A549 (cell line): ENCODE results near the gene NCEH1.

Source experiments
- EP300 ChIP-seq, 2 experiments: fragments of >200 bp; sonication (Bioruptor Twin); formaldehyde crosslinking; IDR thresholded peaks; 2 replicates in 1 of 2; 3 replicates in 1 of 2; pipeline ENCODE4 v1.6.1; 2016 to 2017
- HMGXB4 ChIP-seq: fragments of 250-450 bp; sonication (Bioruptor Pico); IDR thresholded peaks from 2 replicates; pipeline ENCODE4 v1.5.0; 2021; ENCODE audit warnings: mild to moderate bottlenecking, moderate library complexity, borderline replicate concordance
- NR3C1 ChIP-seq: fragments of >200 bp; sonication (Bioruptor Twin); formaldehyde crosslinking; IDR thresholded peaks from 3 replicates; pipeline ENCODE4 v1.6.1; 2017
- POLR2A ChIP-seq: IDR thresholded peaks from 2 replicates; pipeline ENCODE4 v1.6.1; 2012; ENCODE audit warnings: mild to moderate bottlenecking, low read length
- POLR2AphosphoS2 ChIP-seq: conservative IDR thresholded peaks from 2 replicates; pipeline ENCODE4 v1.6.1; 2012; ENCODE audit warnings: low read length, improper control_type of control experiment, inconsistent platforms
- TF ChIP-seq, protein P1 (sequence below): fragments of >200 bp; sonication (Bioruptor Twin); formaldehyde crosslinking; IDR thresholded peaks from 3 replicates; pipeline ENCODE4 v1.5.1; 2016

- TF ChIP-seq NR3C1, result no peak
- TF ChIP-seq, protein P1, sequence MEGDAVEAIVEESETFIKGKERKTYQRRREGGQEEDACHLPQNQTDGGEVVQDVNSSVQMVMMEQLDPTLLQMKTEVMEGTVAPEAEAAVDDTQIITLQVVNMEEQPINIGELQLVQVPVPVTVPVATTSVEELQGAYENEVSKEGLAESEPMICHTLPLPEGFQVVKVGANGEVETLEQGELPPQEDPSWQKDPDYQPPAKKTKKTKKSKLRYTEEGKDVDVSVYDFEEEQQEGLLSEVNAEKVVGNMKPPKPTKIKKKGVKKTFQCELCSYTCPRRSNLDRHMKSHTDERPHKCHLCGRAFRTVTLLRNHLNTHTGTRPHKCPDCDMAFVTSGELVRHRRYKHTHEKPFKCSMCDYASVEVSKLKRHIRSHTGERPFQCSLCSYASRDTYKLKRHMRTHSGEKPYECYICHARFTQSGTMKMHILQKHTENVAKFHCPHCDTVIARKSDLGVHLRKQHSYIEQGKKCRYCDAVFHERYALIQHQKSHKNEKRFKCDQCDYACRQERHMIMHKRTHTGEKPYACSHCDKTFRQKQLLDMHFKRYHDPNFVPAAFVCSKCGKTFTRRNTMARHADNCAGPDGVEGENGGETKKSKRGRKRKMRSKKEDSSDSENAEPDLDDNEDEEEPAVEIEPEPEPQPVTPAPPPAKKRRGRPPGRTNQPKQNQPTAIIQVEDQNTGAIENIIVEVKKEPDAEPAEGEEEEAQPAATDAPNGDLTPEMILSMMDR, result no peak
- TF ChIP-seq POLR2AphosphoS2, result no peak
- TF ChIP-seq POLR2A, result no peak
- no peak for TF ChIP-seq HMGXB4 (CRISPR knock-in tag)
- TF ChIP-seq EP300 (IDR thresholded peaks at IDR 0.05), result no peak
These were observed 67.2 kb downstream of the NCEH1 start for GRCh38 chr3:172643506-172644179.
